C4-2B (cell line): ENCODE data around the gene CRIP1.

Experiments
- H3K27ac ChIP-seq: fragments of 450-650 bp; 2 replicates; pipeline ENCODE4 v1.5.1; 2017
- ZFX ChIP-seq: fragments of 450-650 bp; IDR thresholded peaks from 2 replicates; pipeline ENCODE4 v1.6.1; 2017
- TF ChIP-seq, protein P1 (sequence below): fragments of 450-650 bp; conservative IDR thresholded peaks from 2 replicates; pipeline ENCODE4 v1.5.1; 2017; ENCODE audit warnings: mild to moderate bottlenecking

The CRIP1 gene

DNA sequence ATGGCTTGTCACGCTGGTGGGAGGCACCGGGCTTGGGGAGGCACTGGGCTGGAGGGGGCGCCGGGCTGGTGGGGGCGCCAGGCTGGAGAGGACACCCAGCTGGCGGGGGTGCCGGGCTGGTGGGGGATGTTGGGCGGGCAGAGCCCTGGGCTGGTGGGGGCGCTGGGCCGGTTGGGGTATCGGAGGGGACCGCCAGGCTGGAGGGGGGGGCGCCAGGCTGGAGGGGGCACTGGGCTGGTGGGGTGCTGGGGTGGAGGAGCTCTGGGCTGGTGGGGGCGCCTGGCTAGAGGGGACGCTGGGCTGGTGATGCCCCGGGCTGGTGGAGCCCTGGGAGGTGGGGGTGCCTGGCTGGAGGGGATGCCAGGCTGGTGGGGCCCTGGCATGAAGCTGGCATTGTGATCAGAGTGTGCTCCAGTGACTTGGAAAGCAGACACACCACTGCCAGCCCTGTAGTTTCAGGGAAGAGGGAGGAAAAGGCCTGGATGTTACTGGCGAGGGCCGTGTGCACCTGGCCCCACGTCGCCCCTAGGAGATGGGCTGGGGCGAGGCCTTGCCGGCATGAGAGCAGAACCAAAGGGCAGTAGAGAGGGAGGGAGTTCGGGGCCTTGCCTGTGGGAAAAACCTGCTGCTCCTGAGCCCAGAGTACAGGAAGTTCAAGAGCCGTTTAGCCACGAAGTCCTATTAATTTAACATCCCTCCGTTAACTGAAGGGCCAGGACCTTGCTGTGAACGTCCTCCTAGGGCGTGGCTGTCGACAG, 17.4 kb downstream of the CRIP1 start:
- TF ChIP-seq, protein P1, sequence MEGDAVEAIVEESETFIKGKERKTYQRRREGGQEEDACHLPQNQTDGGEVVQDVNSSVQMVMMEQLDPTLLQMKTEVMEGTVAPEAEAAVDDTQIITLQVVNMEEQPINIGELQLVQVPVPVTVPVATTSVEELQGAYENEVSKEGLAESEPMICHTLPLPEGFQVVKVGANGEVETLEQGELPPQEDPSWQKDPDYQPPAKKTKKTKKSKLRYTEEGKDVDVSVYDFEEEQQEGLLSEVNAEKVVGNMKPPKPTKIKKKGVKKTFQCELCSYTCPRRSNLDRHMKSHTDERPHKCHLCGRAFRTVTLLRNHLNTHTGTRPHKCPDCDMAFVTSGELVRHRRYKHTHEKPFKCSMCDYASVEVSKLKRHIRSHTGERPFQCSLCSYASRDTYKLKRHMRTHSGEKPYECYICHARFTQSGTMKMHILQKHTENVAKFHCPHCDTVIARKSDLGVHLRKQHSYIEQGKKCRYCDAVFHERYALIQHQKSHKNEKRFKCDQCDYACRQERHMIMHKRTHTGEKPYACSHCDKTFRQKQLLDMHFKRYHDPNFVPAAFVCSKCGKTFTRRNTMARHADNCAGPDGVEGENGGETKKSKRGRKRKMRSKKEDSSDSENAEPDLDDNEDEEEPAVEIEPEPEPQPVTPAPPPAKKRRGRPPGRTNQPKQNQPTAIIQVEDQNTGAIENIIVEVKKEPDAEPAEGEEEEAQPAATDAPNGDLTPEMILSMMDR: no peak
- no peak for TF ChIP-seq ZFX
- no peak overlapping the region for H3K27ac ChIP-seq

DNA sequence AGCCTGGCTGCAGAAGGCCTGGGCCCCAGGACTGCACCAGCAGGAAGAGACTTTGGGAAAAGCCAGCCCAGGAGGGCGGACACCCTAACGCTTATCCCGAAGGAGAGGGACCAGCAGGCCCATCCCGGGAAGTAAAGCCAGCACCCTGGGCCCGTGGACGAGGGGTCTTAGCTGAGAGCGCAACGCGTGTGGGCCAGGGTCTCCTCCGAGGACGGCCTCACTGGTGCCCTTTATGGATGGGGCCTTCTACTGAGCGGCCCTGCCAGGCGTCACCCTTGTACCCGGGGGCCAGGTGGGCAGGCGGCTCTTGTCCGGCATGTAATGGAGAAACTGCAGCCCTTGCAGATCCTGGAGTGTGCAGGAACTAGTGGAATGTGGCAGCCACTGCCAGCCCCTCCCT, 18.4 kb downstream of the CRIP1 start:
- TF ChIP-seq ZFX: no peak
- TF ChIP-seq, protein P1: no peak
- H3K27ac ChIP-seq: no peak overlapping the region

DNA sequence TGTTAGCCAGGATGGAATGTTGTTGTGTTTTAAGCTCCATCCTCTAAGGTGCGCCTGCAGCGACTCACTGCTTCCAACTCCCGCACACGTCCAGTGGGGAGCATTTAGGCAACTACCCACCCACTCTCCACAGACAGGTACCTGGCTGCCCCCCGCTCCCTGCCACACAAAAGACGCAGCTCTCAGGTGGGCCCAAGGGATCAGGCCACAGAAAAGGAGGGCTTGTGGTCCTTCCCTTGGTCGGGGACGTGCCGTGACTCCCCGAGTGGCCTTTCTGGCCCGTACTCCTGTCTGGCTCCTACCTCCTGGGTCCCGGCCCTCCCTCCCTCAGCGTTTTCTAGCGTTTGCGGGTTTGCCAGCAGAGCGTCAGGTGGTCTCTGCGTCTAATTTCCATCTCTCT, 20.6 kb downstream of the CRIP1 start:
- no peak overlapping the region for H3K27ac ChIP-seq
- TF ChIP-seq ZFX: no peak
- TF ChIP-seq, protein P1: no peak

DNA sequence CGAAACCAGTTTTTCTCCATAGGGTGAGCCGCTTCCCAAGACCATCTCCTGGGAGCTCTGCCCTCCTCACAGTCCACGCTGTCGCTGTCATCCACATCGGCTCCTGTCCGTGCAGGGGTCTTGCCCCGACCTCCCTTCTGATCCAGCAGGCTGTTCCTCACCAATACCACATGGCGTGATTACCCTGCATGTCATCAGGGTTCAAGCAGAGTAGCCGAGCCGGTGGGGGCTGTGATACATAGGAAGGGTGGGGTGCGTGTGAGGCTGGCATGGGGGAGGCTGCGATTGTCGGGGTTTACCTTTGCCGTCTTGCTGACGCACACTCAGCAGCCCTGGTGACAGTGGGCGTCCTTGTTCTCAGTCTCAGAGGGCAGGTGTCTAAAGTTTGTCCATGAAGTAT, 21.4 kb downstream of the CRIP1 start:
- H3K27ac ChIP-seq: no peak overlapping the region
- TF ChIP-seq ZFX: no peak
- TF ChIP-seq, protein P1: no peak

DNA sequence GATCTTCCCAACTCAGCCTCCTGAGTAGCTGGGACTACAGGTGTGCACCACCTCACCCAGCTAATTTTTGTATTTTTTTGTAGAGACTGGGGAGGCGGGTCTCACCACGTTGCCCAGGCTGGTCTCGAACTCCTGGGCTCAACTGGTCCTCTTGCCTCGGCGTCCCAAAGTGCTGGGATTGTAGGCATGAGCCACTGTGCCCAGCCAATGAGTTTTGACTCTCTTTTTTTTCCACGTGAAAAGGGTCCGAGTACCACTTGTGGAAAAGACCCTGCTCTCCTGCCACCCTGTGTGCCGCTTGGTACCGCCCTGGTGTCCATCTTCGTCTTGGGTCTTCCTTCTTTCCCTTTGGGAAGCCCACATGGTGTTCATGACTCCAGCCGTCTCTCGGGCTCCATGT, 21.9 kb downstream of the CRIP1 start:
- H3K27ac ChIP-seq: no peak overlapping the region
- TF ChIP-seq, protein P1: no peak
- no peak for TF ChIP-seq ZFX

DNA sequence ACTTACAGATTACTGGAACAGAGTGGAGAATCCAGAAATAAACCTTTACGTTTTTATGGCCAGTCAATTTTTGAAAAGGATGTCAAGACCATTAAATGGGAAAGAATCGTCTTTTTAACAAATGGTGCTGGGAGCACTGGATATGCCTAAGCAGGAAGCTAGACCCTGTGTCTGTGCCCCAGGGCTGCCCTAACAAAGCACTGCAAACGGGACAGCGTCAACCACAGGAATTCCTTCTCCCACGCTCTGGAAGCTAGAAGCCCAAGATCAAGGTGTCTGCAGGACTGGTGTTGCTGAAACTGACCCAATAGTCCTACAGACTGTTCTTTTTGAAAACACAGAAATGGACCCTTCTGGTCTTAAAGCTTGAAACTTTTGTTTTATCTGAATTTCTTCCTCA, 30.4 kb downstream of the CRIP1 start:
- no peak overlapping the region for H3K27ac ChIP-seq
- TF ChIP-seq ZFX: no peak
- TF ChIP-seq, protein P1: no peak

DNA sequence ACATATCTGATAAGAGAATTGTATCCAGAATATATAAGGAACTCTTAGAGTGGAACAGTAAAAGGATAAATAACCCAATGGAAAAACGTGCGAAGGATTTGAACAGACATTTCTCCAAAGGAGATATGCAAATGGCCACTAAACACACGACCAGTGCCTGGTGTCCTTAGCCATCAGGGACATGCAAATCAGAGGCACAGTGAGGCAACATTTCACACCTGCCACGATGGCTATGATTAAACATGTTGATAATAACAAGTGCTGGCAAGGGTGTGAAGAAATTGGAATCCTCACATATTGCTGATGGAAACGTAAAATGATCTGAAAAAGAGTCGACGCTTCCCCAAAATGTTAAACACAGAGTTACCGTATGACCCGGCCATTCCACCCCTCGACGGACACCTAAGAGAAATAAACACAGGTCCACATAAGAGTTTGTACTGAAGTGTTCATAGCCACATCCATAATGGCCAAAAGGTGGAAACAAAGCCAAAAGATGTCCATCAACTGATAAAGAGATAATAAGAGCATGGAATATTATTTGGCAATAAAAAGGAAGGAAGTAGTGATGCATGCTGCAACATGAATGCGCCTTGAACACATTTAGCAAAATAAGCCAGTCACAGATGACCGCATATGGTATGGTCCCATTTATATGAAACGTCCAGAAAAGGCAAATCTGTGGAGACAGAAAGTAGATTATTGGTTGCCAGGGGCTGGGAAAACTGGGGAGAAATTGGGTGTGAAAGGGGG, 33.4 kb downstream of the CRIP1 start:
- TF ChIP-seq, protein P1: no peak
- TF ChIP-seq ZFX: no peak
- no peak overlapping the region for H3K27ac ChIP-seq
